Esophagus (tissue), 2 donors: ENCODE data around the gene SPHK2. TPM values are rescaled to one million over a fixed set of nuclear protein-coding genes. Genes with fewer than 3 reads are reported as not detected.

Experiments
- H3K27ac ChIP-seq, 2 donors: one replicate each; pipeline ENCODE4 v1.5.1; 2013; ENCODE audit warnings: low read depth in 2 of 2, mild to moderate bottlenecking in 2 of 2, inconsistent platforms in 1 of 2, low read length in 1 of 2, moderate library complexity in 1 of 2
- H3K27me3 ChIP-seq, 2 donors: one replicate each; pipeline ENCODE4 v1.6.1; 2013; ENCODE audit warnings: low read length in 2 of 2, control low read depth in 1 of 2, mild to moderate bottlenecking in 1 of 2; ENCODE audit not compliant: insufficient read depth in 2 of 2, control insufficient read depth in 1 of 2
- H3K36me3 ChIP-seq, 2 donors: one replicate each; pipeline ENCODE4 v1.6.1; 2013; ENCODE audit warnings: low read length in 1 of 2; ENCODE audit not compliant: control insufficient read depth in 2 of 2, insufficient read depth in 2 of 2
- H3K4me1 ChIP-seq, 2 donors: one replicate each; pipeline ENCODE4 v1.6.1; 2013; ENCODE audit warnings: low read length in 1 of 2; ENCODE audit not compliant: control insufficient read depth in 2 of 2, insufficient read depth in 2 of 2
- H3K4me3 ChIP-seq, 2 donors: one replicate each; pipeline ENCODE4 v1.5.1; 2013; ENCODE audit warnings: low read length in 2 of 2, mild to moderate bottlenecking in 2 of 2, low read depth in 1 of 2, moderate library complexity in 1 of 2
- H3K9me3 ChIP-seq, 2 donors: one replicate each; pipeline ENCODE4 v1.6.1; 2013; ENCODE audit warnings: mild to moderate bottlenecking in 2 of 2, low read depth in 1 of 2, low read length in 1 of 2, moderate library complexity in 1 of 2; ENCODE audit not compliant: control insufficient read depth in 2 of 2, insufficient read depth in 1 of 2
- WGBS, 2 donors: extraction: QIAGEN DNeasy Blood & Tissue Kit; methylation state at CpG; one replicate each; pipeline ENCODE4 v1.1.7; 2013; 5-methylcytosine and 5-hydroxymethylcytosine counted together
- polyA plus RNA-seq, 2 donors: library from polyadenylated mRNA; stranded (reverse); fragments of 200-250 nt; gene quantifications; one replicate each; pipeline ENCODE4 v1.2.3, GENCODE V29; 2013
- donor health status: healthy with polysubstance abuse.
- donor health status: Bipolar disorder and iron deficiency.

SPHK2 gene
- polyA plus RNA-seq, 2 donors, result 9.0 to 15.5 TPM

- peaks cover 0 to 22% of the 10 kb centered on the region in 2 donors for H3K4me1 ChIP-seq
- H3K36me3 ChIP-seq, result peaks cover 11 to 28% of the 10 kb centered on the region in 2 donors
- H3K27me3 ChIP-seq, result no peaks in the 10 kb centered on the region
- H3K4me3 ChIP-seq, result peak overlapping the region; percentile 48 to 91
- WGBS, 2 donors, result 27 to 30% methylated on average over 6 of the region's 6 CpGs
- H3K9me3 ChIP-seq, result no peaks in the 10 kb centered on the region
- peak overlapping the region; percentile 93 to 98 for H3K27ac ChIP-seq
Observed at GRCh38 chr19:48619692-48620585, 633 bp downstream of the SPHK2 start.

- H3K36me3 ChIP-seq, result peaks cover 0 to 2% of the 10 kb centered on the region in 2 donors
- H3K4me3 ChIP-seq, result peak overlapping the region; percentile 23 to 48
- no peaks in the 10 kb centered on the region for H3K27me3 ChIP-seq
- H3K4me1 ChIP-seq, result peaks cover 0 to 14% of the 10 kb centered on the region in 2 donors
- 18 to 21% methylated on average over 8 of the region's 8 CpGs for WGBS, 2 donors
- no peaks in the 10 kb centered on the region for H3K9me3 ChIP-seq
- peak overlapping the region; percentile 79 to 88 for H3K27ac ChIP-seq
Observed at GRCh38 chr19:48623556-48624066, 4.3 kb downstream of the SPHK2 start.

GRCh38 chr19:48624067-48624594 lies 4.8 kb downstream of the SPHK2 start:
- WGBS, 2 donors, result 1% methylated on average over 40 of the region's 40 CpGs

GRCh38 chr19:48624791-48625723 lies 5.8 kb downstream of the SPHK2 start:
- Histone ChIP-seq H3K4me1 (peaks cover 0 to 17% of the 10 kb centered on the region in 2 donors), H3K27me3 (no peaks in the 10 kb centered on the region), H3K27ac (peak overlapping the region; percentile 69 to 88), H3K4me3 (no peak overlapping the region), H3K36me3 (peaks cover 0 to 6% of the 10 kb centered on the region in 2 donors), H3K9me3 (no peaks in the 10 kb centered on the region)
- 51% methylated on average over 24 of the region's 24 CpGs for WGBS, 2 donors

More at GRCh38 chr19:48624067-48624594, 4.8 kb downstream of the SPHK2 start:
- Histone ChIP-seq H3K9me3 (no peaks in the 10 kb centered on the region), H3K4me1 (peaks cover 0 to 14% of the 10 kb centered on the region in 2 donors), H3K36me3 (peaks cover 0 to 2% of the 10 kb centered on the region in 2 donors), H3K27me3 (no peaks in the 10 kb centered on the region), H3K4me3 (peak overlapping the region; percentile 48 to 53), H3K27ac (peak overlapping the region; percentile 79 to 88)

- Histone ChIP-seq H3K27ac (no peak overlapping the region), H3K9me3 (no peaks in the 10 kb centered on the region), H3K36me3 (peaks cover 0 to 9% of the 10 kb centered on the region in 2 donors), H3K27me3 (no peaks in the 10 kb centered on the region), H3K4me1 (peaks cover 0 to 14% of the 10 kb centered on the region in 2 donors), H3K4me3 (no peak overlapping the region)
- WGBS, 2 donors, result 71 to 84% methylated on average over 28 to 30 of the region's 30 CpGs
Observed at GRCh38 chr19:48625891-48626327, 6.6 kb downstream of the SPHK2 start.

GRCh38 chr19:48627201-48627864 lies 8.0 kb downstream of the SPHK2 start:
- Histone ChIP-seq H3K36me3 (peaks cover 0 to 9% of the 10 kb centered on the region in 2 donors), H3K4me3 (no peak overlapping the region), H3K4me1 (peaks cover 0 to 14% of the 10 kb centered on the region in 2 donors), H3K27me3 (no peaks in the 10 kb centered on the region), H3K27ac (peak overlapping the region; percentile 2 to 42), H3K9me3 (no peaks in the 10 kb centered on the region)
- 76 to 77% methylated on average over 6 of the region's 6 CpGs for WGBS, 2 donors

- H3K4me1 ChIP-seq, result peaks cover 0 to 14% of the 10 kb centered on the region in 2 donors
Observed at GRCh38 chr19:48627865-48628314, 8.6 kb downstream of the SPHK2 start.

GRCh38 chr19:48628486-48629296 lies 9.4 kb downstream of the SPHK2 start:
- 74 to 80% methylated on average over 34 of the region's 34 CpGs for WGBS, 2 donors
- peaks cover 0 to 15% of the 10 kb centered on the region in 2 donors for H3K4me1 ChIP-seq
- no peaks in the 10 kb centered on the region for H3K9me3 ChIP-seq
- H3K27me3 ChIP-seq, result no peaks in the 10 kb centered on the region
- H3K27ac ChIP-seq, result peak overlapping the region; percentile 8 to 56
- H3K4me3 ChIP-seq, result no peak overlapping the region
- peaks cover 0 to 9% of the 10 kb centered on the region in 2 donors for H3K36me3 ChIP-seq

More at GRCh38 chr19:48627865-48628314, 8.6 kb downstream of the SPHK2 start:
- Histone ChIP-seq H3K36me3 (peaks cover 0 to 9% of the 10 kb centered on the region in 2 donors), H3K27ac (peak overlapping the region in 1 of 2 donors; percentile 42), H3K4me3 (no peak overlapping the region), H3K9me3 (no peaks in the 10 kb centered on the region), H3K27me3 (no peaks in the 10 kb centered on the region)
- 76 to 86% methylated on average over 16 to 17 of the region's 17 CpGs for WGBS, 2 donors
